ENCODE data around the gene MAN2B2. TPM values are rescaled to one million over a fixed set of nuclear protein-coding genes. Genes with fewer than 3 reads are reported as not detected.
A peak's percentile ranks its signal among the peaks of the same experiment; 100 is the strongest.

The MAN2B2 gene
- total and polyA plus RNA-seq, 2 of the 8 experiments (the other 6 are each of a cell fraction or from before 2014, with no cell fraction given) = 3.3 to 4.0 TPM

DNA sequence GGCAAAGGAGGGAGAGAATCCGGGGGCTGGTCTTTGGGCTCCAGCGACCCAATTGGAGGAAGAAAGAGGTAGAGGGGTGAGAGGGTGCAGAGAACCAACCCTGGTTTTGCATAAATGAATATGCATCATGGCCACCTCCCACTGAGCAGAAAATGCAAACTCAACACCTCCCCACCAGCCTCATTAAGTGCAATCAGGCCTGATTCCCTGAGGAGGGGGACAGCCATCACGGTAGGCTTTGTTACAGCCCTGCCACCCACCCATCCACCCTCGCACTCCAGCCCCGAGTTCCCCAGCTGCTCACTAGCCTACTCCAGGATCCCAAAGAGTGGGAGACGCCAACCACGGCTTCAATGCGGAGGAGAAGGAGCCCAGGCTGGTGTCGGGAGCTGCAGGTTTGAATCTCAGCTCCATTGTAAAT lies 48.3 kb upstream of the MAN2B2 start:
- H3K27ac ChIP-seq (ENCODE audit: low read depth, low read length) = no peak overlapping the region
- no peak overlapping the region for H3K4ac ChIP-seq (replicated peaks; ENCODE audit: insufficient read length, low read depth, low read length)
- ChIA-PET CTCF (ENCODE audit: partially characterized antibody) (interaction anchor here (0.6 to 6.2 kb wide), 5 partner anchors 18 to 447 kb away, joined by 3 to 50 read pairs (median 6); no protein-coding TSS in a partner anchor), POLR2A (ENCODE audit: partially characterized antibody) (no interaction called here)
- H3K4me2 ChIP-seq (ENCODE audit: insufficient read depth in 1 of 2, low read depth in 2 of 2, low read length in 2 of 2) = peak overlapping the region in 1 of 2 experiments; percentile 28; a peak in 1 of 4 replicates
- H2BK5ac ChIP-seq (ENCODE audit: low read depth, low read length) = peak overlapping the region; percentile 68; the same call in 1 of the 2 replicates
- no peak overlapping the region; the same call in 1 of the 2 replicates for H2BK12ac ChIP-seq (ENCODE audit: low read depth, low read length)
- DNase-seq (ENCODE audit: low read depth in 1 of 2, low spot score in 2 of 2) = no peak
- H3K79me1 ChIP-seq (ENCODE audit: low read depth, low read length) = no peaks in the 10 kb centered on the region
- no peaks in the 10 kb centered on the region for H3K27me3 ChIP-seq (replicated peaks in 1 of 4; ENCODE audit: control insufficient read depth in 3 of 4, extremely low read depth in 1 of 4, insufficient read depth in 3 of 4, low read length in 3 of 4)
- no peak overlapping the region for H4K91ac ChIP-seq (replicated peaks; ENCODE audit: insufficient read length, low read length)
- H3K9me3 ChIP-seq (ENCODE audit: insufficient read depth in 2 of 2, low read depth in 1 of 2, low read length in 1 of 2) = no peaks in the 10 kb centered on the region
- 66% methylated on average over 9 of the region's 9 CpGs; no CpG with 5 or more reads in 1 of the 2 experiments for WGBS, 2 experiments (ENCODE audit: extremely low coverage in 1 of 2, insufficient coverage in 1 of 2, insufficient read length in 1 of 2, insufficient replicate concordance in 2 of 2, low coverage in 1 of 2, low lambda C conversion rate in 2 of 2, missing lambda C conversion rate in 1 of 2)
- no peak overlapping the region for H3K23ac ChIP-seq (ENCODE audit: insufficient read length)
- no peak overlapping the region for H2BK120ac ChIP-seq (replicated peaks; ENCODE audit: low read depth, low read length)
- no peak overlapping the region for H3K9ac ChIP-seq (replicated peaks in 1 of 4; ENCODE audit: extremely low read depth in 1 of 4, low read depth in 3 of 4, low read length in 3 of 4)
- H3K36me3 ChIP-seq (ENCODE audit: control insufficient read depth in 2 of 4, insufficient read depth in 4 of 4, low read length in 3 of 4) = no peaks in the 10 kb centered on the region
- H4K5ac ChIP-seq (ENCODE audit: insufficient read length, low read depth, low read length) = no peak overlapping the region
- no peak overlapping the region for H3K56ac ChIP-seq (replicated peaks; ENCODE audit: insufficient read length, low read depth, low read length)
- no peak overlapping the region for H2AFZ ChIP-seq (ENCODE audit: low read length)
- H2BK20ac ChIP-seq (ENCODE audit: low read length) = no peak overlapping the region
- no peak overlapping the region for H2AK5ac ChIP-seq (ENCODE audit: low read depth, low read length)
- FAIRE-seq = peak; percentile 89
- peak overlapping the region; percentile 51; the same call in 1 of the 2 replicates for H3K18ac ChIP-seq (ENCODE audit: extremely low read depth, low read length)
- no peak overlapping the region; the same call in 1 of the 2 replicates for H4K8ac ChIP-seq (ENCODE audit: extremely low read depth, insufficient read depth, low read length)
- peak overlapping the region; percentile 98 for H2BK15ac ChIP-seq (ENCODE audit: low read length)
- H3K14ac ChIP-seq (ENCODE audit: insufficient read length) = no peak overlapping the region
- H3K23me2 ChIP-seq (ENCODE audit: low read depth, low read length) = no peaks in the 10 kb centered on the region
- no peaks in the 10 kb centered on the region for H3K79me2 ChIP-seq (ENCODE audit: control insufficient read depth in 1 of 2, insufficient read depth in 2 of 2, low read length in 2 of 2)
- H3K4me1 ChIP-seq (replicated peaks in 1 of 4; ENCODE audit: control insufficient read depth in 3 of 4, insufficient read depth in 4 of 4, low read length in 3 of 4) = peaks cover 0 to 17% (median 7%) of the 10 kb centered on the region in 4 experiments; a peak in 4 of 7 replicates
- H4K20me1 ChIP-seq (replicated peaks in 1 of 2; ENCODE audit: control insufficient read depth in 1 of 2, insufficient read depth in 2 of 2, low read length in 2 of 2) = no peaks in the 10 kb centered on the region
- no peak overlapping the region for H3K4me3 ChIP-seq (ENCODE audit: extremely low read depth in 1 of 4, insufficient read depth in 2 of 4, low read depth in 3 of 4, low read length in 4 of 4)
- no peak for TF ChIP-seq E2F6 (IDR thresholded peaks at IDR 0.05)
- TF ChIP-seq SP1 (IDR thresholded peaks at IDR 0.05; ENCODE audit: low read depth, low read length) = 0 out of 2 replicates have a peak, but pooled peaks have one; percentile 48
- no peak for TF ChIP-seq ZNF274 (IDR thresholded peaks at IDR 0.05; ENCODE audit: borderline replicate concordance, extremely low read depth, low read length)
- no peak for TF ChIP-seq BRCA1 (IDR thresholded peaks at IDR 0.05; ENCODE audit: low read depth, low read length)
- no peak for TF ChIP-seq TAF1 (IDR thresholded peaks at IDR 0.05; ENCODE audit: low read depth, low read length)
- TF ChIP-seq CREB1 (IDR thresholded peaks at IDR 0.05) = no peak
- TF ChIP-seq TBP (IDR thresholded peaks at IDR 0.05; ENCODE audit: low read depth, low read length) = no peak
- no peak for TF ChIP-seq GABPA (IDR thresholded peaks at IDR 0.05; ENCODE audit: borderline replicate concordance, insufficient read depth, low read length)
- peak; percentile 87; the same call in 1 of the 2 replicates for TF ChIP-seq POU5F1 (IDR thresholded peaks at IDR 0.05; ENCODE audit: low read depth, low read length)
- TF ChIP-seq CBX5 (IDR thresholded peaks at IDR 0.05; ENCODE audit: low read depth, low read length) = no peak
- TF ChIP-seq RNF2 (IDR thresholded peaks at IDR 0.05; ENCODE audit: borderline replicate concordance, low read depth, low read length, missing control alignments, poor library complexity, severe bottlenecking) = no peak
- no peak for TF ChIP-seq TCF12 (IDR thresholded peaks at IDR 0.05; ENCODE audit: low read depth, low read length)
- TF ChIP-seq SIX5 (IDR thresholded peaks at IDR 0.05; ENCODE audit: low read depth, low read length) = no peak
- TF ChIP-seq SRF (IDR thresholded peaks at IDR 0.05; ENCODE audit: low read depth, low read length) = no peak

Data from H1 (cell line).